Measurements from ENCODE around the gene C21orf58.

- TF ChIP-seq POLR2A (IDR thresholded peaks at IDR 0.05; ENCODE audit: low read depth, low read length) (no peak), POLR2AphosphoS5 (IDR thresholded peaks at IDR 0.05; ENCODE audit: low read depth, low read length) (no peak), TAF1 (IDR thresholded peaks at IDR 0.05; ENCODE audit: low read depth, low read length) (no peak)
Observed at GRCh38 chr21:46273341-46273740, 50.3 kb downstream of the C21orf58 start.
